ENCODE results near the gene KRTAP4-3. TPM values are rescaled to one million over a fixed set of nuclear protein-coding genes. Genes with fewer than 3 reads are reported as not detected.

Gene KRTAP4-3
- total and polyA plus RNA-seq, 2 of the 8 experiments (the other 6 are each of a cell fraction or from before 2014, with no cell fraction given) = not detected

DNA sequence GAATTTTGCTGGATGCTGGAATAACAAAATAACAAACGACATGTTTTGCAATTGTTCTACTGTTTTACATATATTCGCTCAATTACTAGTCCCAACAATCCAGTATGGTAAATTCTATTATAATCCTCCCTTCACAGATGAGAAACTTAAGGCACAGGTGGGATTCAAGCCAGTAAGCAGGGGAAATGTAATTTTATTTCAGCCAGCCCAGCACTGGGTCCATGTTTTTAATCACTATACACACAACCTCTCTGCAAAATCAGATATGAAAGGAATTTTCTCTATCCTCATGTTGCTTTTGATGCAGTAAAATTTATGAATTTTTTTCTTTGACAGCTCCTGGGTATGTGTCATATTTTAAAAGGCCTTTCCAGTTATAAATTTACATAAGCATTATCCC lies 22.8 kb downstream of the KRTAP4-3 start:
- Histone ChIP-seq H3K4ac (replicated peaks; ENCODE audit: insufficient read length, low read depth, low read length) (no peak overlapping the region), H2BK120ac (replicated peaks; ENCODE audit: low read depth, low read length) (no peak overlapping the region), H2AFZ (ENCODE audit: low read length) (no peak overlapping the region), H3K18ac (ENCODE audit: extremely low read depth, low read length) (no peak overlapping the region), H4K91ac (replicated peaks; ENCODE audit: insufficient read length, low read length) (no peak overlapping the region), H4K8ac (ENCODE audit: extremely low read depth, insufficient read depth, low read length) (no peak overlapping the region), H3K23ac (ENCODE audit: insufficient read length) (no peak overlapping the region), H3K9ac (replicated peaks in 1 of 4; ENCODE audit: extremely low read depth in 1 of 4, low read depth in 3 of 4, low read length in 3 of 4) (no peak overlapping the region), H2BK20ac (ENCODE audit: low read length) (no peak overlapping the region), H3K27me3 (replicated peaks in 1 of 4; ENCODE audit: control insufficient read depth in 3 of 4, extremely low read depth in 1 of 4, insufficient read depth in 3 of 4, low read length in 3 of 4) (no peaks in the 10 kb centered on the region), H3K14ac (ENCODE audit: insufficient read length) (no peak overlapping the region), H4K20me1 (replicated peaks in 1 of 2; ENCODE audit: control insufficient read depth in 1 of 2, insufficient read depth in 2 of 2, low read length in 2 of 2) (no peaks in the 10 kb centered on the region), H2BK15ac (ENCODE audit: low read length) (no peak overlapping the region), H2BK12ac (ENCODE audit: low read depth, low read length) (no peak overlapping the region), H3K4me2 (ENCODE audit: insufficient read depth in 1 of 2, low read depth in 2 of 2, low read length in 2 of 2) (no peak overlapping the region), H3K4me3 (ENCODE audit: extremely low read depth in 1 of 4, insufficient read depth in 2 of 4, low read depth in 3 of 4, low read length in 4 of 4) (no peak overlapping the region), H3K79me2 (ENCODE audit: control insufficient read depth in 1 of 2, insufficient read depth in 2 of 2, low read length in 2 of 2) (no peaks in the 10 kb centered on the region), H2AK5ac (ENCODE audit: low read depth, low read length) (no peak overlapping the region), H3K23me2 (ENCODE audit: low read depth, low read length) (peaks cover 2% of the 10 kb centered on the region; the same call in 1 of the 2 replicates), H4K5ac (ENCODE audit: insufficient read length, low read depth, low read length) (no peak overlapping the region), H3K56ac (replicated peaks; ENCODE audit: insufficient read length, low read depth, low read length) (no peak overlapping the region), H2BK5ac (ENCODE audit: low read depth, low read length) (no peak overlapping the region), H3K4me1 (replicated peaks in 1 of 4; ENCODE audit: control insufficient read depth in 3 of 4, insufficient read depth in 4 of 4, low read length in 3 of 4) (no peaks in the 10 kb centered on the region), H3K36me3 (ENCODE audit: control insufficient read depth in 2 of 4, insufficient read depth in 4 of 4, low read length in 3 of 4) (no peaks in the 10 kb centered on the region), H3K79me1 (ENCODE audit: low read depth, low read length) (no peaks in the 10 kb centered on the region), H3K27ac (ENCODE audit: low read depth, low read length) (no peak overlapping the region), H3K9me3 (ENCODE audit: insufficient read depth in 2 of 2, low read depth in 1 of 2, low read length in 1 of 2) (peaks cover 6 to 10% of the 10 kb centered on the region in 2 experiments; a peak in 3 of 4 replicates)
- DNase-seq (ENCODE audit: low read depth in 1 of 2, low spot score in 2 of 2) (no peak), FAIRE-seq (no peak)
- CTCF ChIA-PET (ENCODE audit: partially characterized antibody) = no interaction called here
- POLR2A ChIA-PET (ENCODE audit: partially characterized antibody) = no interaction called here
- no peak for TF ChIP-seq RAD21 (IDR thresholded peaks at IDR 0.05 in 1 of 2, conservative IDR thresholded peaks at IDR 0.05 in 1 of 2; ENCODE audit: low read depth in 2 of 2, low read length in 2 of 2)
- WGBS, 2 experiments (ENCODE audit: extremely low coverage in 1 of 2, insufficient coverage in 1 of 2, insufficient read length in 1 of 2, insufficient replicate concordance in 2 of 2, low coverage in 1 of 2, low lambda C conversion rate in 2 of 2, missing lambda C conversion rate in 1 of 2) = 90% methylated on average over 2 of the region's 2 CpGs; no CpG with 5 or more reads in 1 of the 2 experiments

Measured in H1 (cell line).